SH-SY5Y (cell line): ENCODE results near the gene CNGA3.

Experiments
- GATA2 ChIP-seq: IDR thresholded peaks from 2 replicates; pipeline ENCODE4 v1.6.1; 2011; ENCODE audit warnings: mild to moderate bottlenecking, low read depth, low read length
- GATA3 ChIP-seq: IDR thresholded peaks from 2 replicates; pipeline ENCODE4 v1.6.1; 2011; ENCODE audit warnings: low read depth, mild to moderate bottlenecking, low read length, moderate library complexity

DNA sequence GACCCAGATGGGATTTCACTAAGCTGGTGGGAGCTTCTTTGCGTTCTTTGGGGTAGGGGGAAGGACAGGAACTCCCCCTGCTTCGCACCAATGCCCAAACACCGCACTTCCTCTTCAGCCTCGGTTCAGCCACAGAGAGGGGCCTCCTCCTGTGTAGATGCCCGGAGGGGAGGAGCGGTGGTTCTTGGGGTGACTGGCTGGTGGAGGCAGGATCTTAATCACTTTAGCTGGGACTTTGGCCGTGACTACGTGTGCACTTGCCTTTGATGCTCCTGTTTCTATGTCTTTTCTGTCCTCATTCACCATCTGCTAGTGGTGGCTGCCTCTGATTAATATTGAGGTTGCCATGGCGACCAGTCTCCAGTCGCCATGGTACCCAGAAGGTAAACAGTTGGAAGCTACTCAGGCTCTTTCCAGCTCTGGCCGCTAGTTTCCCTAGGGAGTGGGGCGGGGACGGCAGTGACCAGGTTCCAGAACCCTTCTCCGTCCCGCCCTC, 1.9 kb downstream of the CNGA3 start:
- no peak for TF ChIP-seq GATA2
- TF ChIP-seq GATA3: no peak
